Fibroblast of lung (primary cell): ENCODE measurements around the gene FKBP1A.

Experiments used
- EZH2 ChIP-seq: IDR thresholded peaks from 2 replicates; pipeline ENCODE4 v1.5.1; 2012; ENCODE audit warnings: low read length, control low read depth, mild to moderate bottlenecking; ENCODE audit errors: missing control alignments
- TF ChIP-seq, protein P1 (sequence below), 2 donors: IDR thresholded peaks in 1 of 2; conservative IDR thresholded peaks in 1 of 2; 1 replicate in 1 of 2; 2 replicates in 1 of 2; pipeline ENCODE4 v1.5.1; 2011 to 2012; ENCODE audit warnings: low read length in 2 of 2, control low read depth in 1 of 2, inconsistent platforms in 1 of 2, low read depth in 1 of 2, mild to moderate bottlenecking in 1 of 2

- TF ChIP-seq, protein P1, sequence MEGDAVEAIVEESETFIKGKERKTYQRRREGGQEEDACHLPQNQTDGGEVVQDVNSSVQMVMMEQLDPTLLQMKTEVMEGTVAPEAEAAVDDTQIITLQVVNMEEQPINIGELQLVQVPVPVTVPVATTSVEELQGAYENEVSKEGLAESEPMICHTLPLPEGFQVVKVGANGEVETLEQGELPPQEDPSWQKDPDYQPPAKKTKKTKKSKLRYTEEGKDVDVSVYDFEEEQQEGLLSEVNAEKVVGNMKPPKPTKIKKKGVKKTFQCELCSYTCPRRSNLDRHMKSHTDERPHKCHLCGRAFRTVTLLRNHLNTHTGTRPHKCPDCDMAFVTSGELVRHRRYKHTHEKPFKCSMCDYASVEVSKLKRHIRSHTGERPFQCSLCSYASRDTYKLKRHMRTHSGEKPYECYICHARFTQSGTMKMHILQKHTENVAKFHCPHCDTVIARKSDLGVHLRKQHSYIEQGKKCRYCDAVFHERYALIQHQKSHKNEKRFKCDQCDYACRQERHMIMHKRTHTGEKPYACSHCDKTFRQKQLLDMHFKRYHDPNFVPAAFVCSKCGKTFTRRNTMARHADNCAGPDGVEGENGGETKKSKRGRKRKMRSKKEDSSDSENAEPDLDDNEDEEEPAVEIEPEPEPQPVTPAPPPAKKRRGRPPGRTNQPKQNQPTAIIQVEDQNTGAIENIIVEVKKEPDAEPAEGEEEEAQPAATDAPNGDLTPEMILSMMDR (conservative IDR thresholded peaks at IDR 0.05 in 1 of 2, IDR thresholded peaks at IDR 0.05 in 1 of 2; ENCODE audit: low read depth in 1 of 2, low read length in 2 of 2): no peak
- no peak for TF ChIP-seq EZH2
Observed at GRCh38 chr20:1323256-1323655, 69.6 kb downstream of the FKBP1A start.
